Neuronal stem cell (in vitro differentiated cells): Measurements from ENCODE around the gene FBXL2.

ENCODE experiments used
- DNase-seq: peaks from one replicate; pipeline ENCODE4 v3.0.0-alpha.2; 2013; ENCODE audit warnings: low spot score
- H2AFZ ChIP-seq: one replicate; pipeline ENCODE4 v1.6.1; 2013; ENCODE audit warnings: mild to moderate bottlenecking, low read length, inconsistent platforms
- H2AK5ac ChIP-seq: 2 replicates; pipeline ENCODE4 v1.6.1; 2013; ENCODE audit warnings: low read depth, mild to moderate bottlenecking, inconsistent platforms, low read length, moderate library complexity, mixed read lengths
- H2BK120ac ChIP-seq: 2 replicates; pipeline ENCODE4 v1.6.1; 2013; ENCODE audit warnings: low read depth, mild to moderate bottlenecking, inconsistent platforms, low read length, moderate library complexity, mixed read lengths
- H2BK12ac ChIP-seq: one replicate; pipeline ENCODE4 v1.6.1; 2013; ENCODE audit warnings: low read length, inconsistent platforms
- H2BK15ac ChIP-seq: 2 replicates; pipeline ENCODE4 v1.6.1; 2013; ENCODE audit warnings: mild to moderate bottlenecking, low read length, inconsistent platforms, mixed read lengths
- H2BK5ac ChIP-seq: one replicate; pipeline ENCODE4 v1.6.1; 2013; ENCODE audit warnings: inconsistent platforms, mild to moderate bottlenecking, low read length, moderate library complexity
- H3K14ac ChIP-seq: one replicate; pipeline ENCODE4 v1.6.1; 2013; ENCODE audit warnings: low read length, inconsistent platforms
- H3K18ac ChIP-seq: 2 replicates; pipeline ENCODE4 v1.6.1; 2013; ENCODE audit warnings: low read length, inconsistent platforms
- H3K23ac ChIP-seq: 2 replicates; pipeline ENCODE4 v1.6.1; 2013; ENCODE audit warnings: low read depth, mild to moderate bottlenecking, mixed read lengths, low read length, inconsistent platforms; ENCODE audit not compliant: poor library complexity
- H3K27ac ChIP-seq: replicated peaks from 3 replicates; pipeline ENCODE4 v1.5.1; 2013; ENCODE audit warnings: low read length, inconsistent platforms
- H3K27me3 ChIP-seq, 3 experiments: 2 replicates each; pipeline ENCODE4 v1.6.1; 2013; ENCODE audit warnings: low read length in 3 of 3, mild to moderate bottlenecking in 2 of 3, inconsistent platforms in 1 of 3, low read depth in 1 of 3, mixed read lengths in 1 of 3, moderate library complexity in 1 of 3; ENCODE audit not compliant: control insufficient read depth in 3 of 3, insufficient read depth in 3 of 3
- H3K36me3 ChIP-seq, 2 donors: replicated peaks in 1 of 2; 2 replicates each; pipeline ENCODE4 v1.6.1; 2013; ENCODE audit warnings: low read length in 2 of 2; ENCODE audit not compliant: control insufficient read depth in 2 of 2, insufficient read depth in 2 of 2
- H3K4ac ChIP-seq: 2 replicates; pipeline ENCODE4 v1.6.1; 2013; ENCODE audit warnings: inconsistent platforms, mild to moderate bottlenecking, low read length, moderate library complexity
- H3K4me1 ChIP-seq, 2 donors: 1 replicate in 1 of 2; 2 replicates in 1 of 2; pipeline ENCODE4 v1.6.1; 2013; ENCODE audit warnings: low read length in 2 of 2, low read depth in 1 of 2; ENCODE audit not compliant: control insufficient read depth in 2 of 2, insufficient read depth in 1 of 2
- H3K4me2 ChIP-seq: one replicate; pipeline ENCODE4 v1.6.1; 2013; ENCODE audit warnings: mild to moderate bottlenecking, low read length, inconsistent platforms; ENCODE audit not compliant: insufficient read depth, poor library complexity, severe bottlenecking
- H3K4me3 ChIP-seq, 2 donors: 2 replicates each; pipeline ENCODE4 v1.5.1; 2013; ENCODE audit warnings: low read length in 2 of 2, mild to moderate bottlenecking in 2 of 2, inconsistent platforms in 1 of 2, moderate library complexity in 1 of 2
- H3K79me1 ChIP-seq: one replicate; pipeline ENCODE4 v1.6.1; 2013; ENCODE audit warnings: low read depth, mild to moderate bottlenecking, inconsistent platforms, low read length, moderate library complexity
- H3K9ac ChIP-seq: one replicate; pipeline ENCODE4 v1.6.1; 2013; ENCODE audit warnings: mild to moderate bottlenecking, low read depth, low read length, inconsistent platforms; ENCODE audit not compliant: poor library complexity
- H3K9me3 ChIP-seq, 2 donors: replicated peaks in 1 of 2; 2 replicates each; pipeline versions ENCODE3 to v1.6.1; 2013; ENCODE audit warnings: low read length in 2 of 2, mild to moderate bottlenecking in 2 of 2, inconsistent platforms in 1 of 2, low read depth in 1 of 2, mixed read lengths in 1 of 2, moderate library complexity in 1 of 2; ENCODE audit not compliant: control insufficient read depth in 2 of 2, insufficient read depth in 1 of 2
- H4K8ac ChIP-seq: one replicate; pipeline ENCODE4 v1.6.1; 2013; ENCODE audit warnings: low read depth, mild to moderate bottlenecking, inconsistent platforms, low read length, moderate library complexity
- H4K91ac ChIP-seq: one replicate; pipeline ENCODE4 v1.6.1; 2013; ENCODE audit warnings: low read length, low read depth, mild to moderate bottlenecking, inconsistent platforms; ENCODE audit not compliant: poor library complexity
- whole genome bisulfite sequencing, 2 donors: extraction: QIAGEN DNeasy Blood & Tissue Kit; methylation state at CpG; one replicate each; pipeline ENCODE4 v1.1.7; 2013; ENCODE audit warnings: missing lambda C conversion rate in 2 of 2, mixed read lengths in 1 of 2; ENCODE audit not compliant: insufficient read length in 2 of 2, insufficient replicate concordance in 1 of 2; ENCODE audit errors: extremely low coverage in 2 of 2; 5-methylcytosine and 5-hydroxymethylcytosine counted together

The FBXL2 gene

GRCh38 chr3:33238923-33239322, 38.3 kb upstream of the FBXL2 start:
- no CpG with 5 or more reads among the region's 1 CpG for WGBS, 2 donors
- Histone ChIP-seq H3K36me3 (no peaks in the 10 kb centered on the region), H3K79me1 (no peaks in the 10 kb centered on the region)

GRCh38 chr3:33240261-33240660, 37.0 kb upstream of the FBXL2 start:
- Histone ChIP-seq H3K4me3 (no peak overlapping the region), H3K27ac (no peak overlapping the region), H2BK12ac (no peak overlapping the region), H4K91ac (no peak overlapping the region), H3K18ac (no peak overlapping the region), H3K4me2 (no peak overlapping the region), H3K9ac (no peak overlapping the region), H3K27me3 (peaks cover 0 to 8% (median 0%) of the 10 kb centered on the region in 3 experiments), H3K36me3 (no peaks in the 10 kb centered on the region), H3K4me1 (no peaks in the 10 kb centered on the region), H2BK15ac (no peak overlapping the region), H2AFZ (no peak overlapping the region), H2AK5ac (no peak overlapping the region), H3K14ac (no peak overlapping the region), H2BK120ac (no peak overlapping the region), H3K4ac (no peak overlapping the region), H4K8ac (no peak overlapping the region), H2BK5ac (no peak overlapping the region), H3K79me1 (no peaks in the 10 kb centered on the region), H3K23ac (no peak overlapping the region), H3K9me3 (no peaks in the 10 kb centered on the region)
- no peak for DNase-seq
- WGBS, 2 donors: no CpG with 5 or more reads among the region's 1 CpG

More at GRCh38 chr3:33238923-33239322, 38.3 kb upstream of the FBXL2 start:
- Histone ChIP-seq H4K91ac (no peak overlapping the region), H4K8ac (no peak overlapping the region), H3K18ac (no peak overlapping the region), H3K9ac (no peak overlapping the region), H3K4me3 (no peak overlapping the region), H3K27ac (no peak overlapping the region), H2BK5ac (no peak overlapping the region), H3K9me3 (no peaks in the 10 kb centered on the region), H2BK15ac (no peak overlapping the region), H3K23ac (no peak overlapping the region), H2BK12ac (no peak overlapping the region), H3K4ac (no peak overlapping the region), H2AFZ (no peak overlapping the region), H2AK5ac (no peak overlapping the region), H3K4me2 (no peak overlapping the region), H3K27me3 (peaks cover 0 to 4% (median 0%) of the 10 kb centered on the region in 3 experiments), H3K4me1 (no peaks in the 10 kb centered on the region), H2BK120ac (no peak overlapping the region), H3K14ac (no peak overlapping the region)
- no peak for DNase-seq

DNA sequence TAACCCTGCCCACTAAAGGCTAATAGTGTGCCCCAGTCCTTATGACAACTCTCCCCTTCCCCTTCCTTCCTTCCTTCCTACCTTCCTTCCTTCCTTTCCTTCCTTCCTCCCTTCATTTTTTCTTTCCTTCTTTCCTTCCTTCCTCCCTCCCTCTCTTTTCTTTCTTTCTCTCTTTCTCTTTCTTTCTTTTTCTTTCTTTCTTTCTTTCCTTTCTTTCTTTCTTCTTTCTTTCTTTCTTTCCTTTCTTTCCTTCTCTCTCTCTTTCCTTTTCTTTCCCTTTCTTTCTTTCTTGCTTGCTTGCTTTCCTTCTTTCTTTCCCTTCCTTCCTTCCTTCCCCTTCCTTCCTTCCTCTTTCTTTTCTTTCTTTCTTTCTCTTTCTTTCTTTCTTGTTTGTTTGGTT, 30.5 kb upstream of the FBXL2 start:
- no peaks in the 10 kb centered on the region for H3K9me3 ChIP-seq
- no peak overlapping the region for H3K14ac ChIP-seq
- H2BK120ac ChIP-seq: no peak overlapping the region
- H3K23ac ChIP-seq: no peak overlapping the region
- peaks cover 0 to 3% (median 0%) of the 10 kb centered on the region in 3 experiments for H3K27me3 ChIP-seq
- no peaks in the 10 kb centered on the region for H3K79me1 ChIP-seq
- H3K36me3 ChIP-seq: no peaks in the 10 kb centered on the region
- no peak overlapping the region for H3K4me3 ChIP-seq
- no peak for DNase-seq
- no peak overlapping the region for H2BK15ac ChIP-seq
- no peak overlapping the region for H3K18ac ChIP-seq
- H3K27ac ChIP-seq: no peak overlapping the region
- H3K4ac ChIP-seq: no peak overlapping the region
- no peak overlapping the region for H3K4me2 ChIP-seq
- H4K8ac ChIP-seq: no peak overlapping the region
- no peak overlapping the region for H2BK5ac ChIP-seq
- H2AK5ac ChIP-seq: no peak overlapping the region
- no peaks in the 10 kb centered on the region for H3K4me1 ChIP-seq
- H2AFZ ChIP-seq: no peak overlapping the region
- H3K9ac ChIP-seq: no peak overlapping the region
- H2BK12ac ChIP-seq: no peak overlapping the region
- no peak overlapping the region for H4K91ac ChIP-seq

DNA sequence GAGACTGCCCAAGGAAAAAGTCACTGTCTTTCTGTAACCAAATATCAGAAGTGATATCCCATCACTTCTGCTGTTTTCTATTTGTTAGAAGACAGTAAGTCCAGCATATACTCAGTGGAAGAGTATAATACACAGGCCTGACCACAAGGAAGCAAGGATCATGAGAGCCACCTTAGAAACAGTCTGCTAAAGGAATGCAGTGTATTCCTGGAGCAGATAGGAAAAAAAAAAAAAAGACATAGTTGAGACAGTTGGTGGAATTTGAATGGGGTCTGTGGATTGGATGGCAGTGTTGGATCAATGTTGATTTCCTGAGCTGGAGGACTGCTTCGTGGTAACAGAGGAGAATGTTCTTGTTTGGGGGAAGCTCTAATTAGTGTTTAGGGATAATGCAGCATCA, 26.5 kb upstream of the FBXL2 start:
- H2BK15ac ChIP-seq: no peak overlapping the region
- H3K27me3 ChIP-seq: no peaks in the 10 kb centered on the region
- H3K14ac ChIP-seq: no peak overlapping the region
- H3K4ac ChIP-seq: no peak overlapping the region
- WGBS, 2 donors: no CpG with 5 or more reads among the region's 1 CpG
- no peak overlapping the region for H3K4me2 ChIP-seq
- no peak overlapping the region for H3K4me3 ChIP-seq
- no peak overlapping the region for H3K27ac ChIP-seq
- peak overlapping the region; percentile 1 for H2AFZ ChIP-seq
- H3K36me3 ChIP-seq: no peaks in the 10 kb centered on the region
- no peak overlapping the region for H2AK5ac ChIP-seq
- no peak overlapping the region for H2BK120ac ChIP-seq
- no peak overlapping the region for H2BK5ac ChIP-seq
- no peak overlapping the region for H3K18ac ChIP-seq
- no peak overlapping the region for H4K8ac ChIP-seq
- DNase-seq: no peak
- H3K9me3 ChIP-seq: no peaks in the 10 kb centered on the region
- H2BK12ac ChIP-seq: no peak overlapping the region
- H4K91ac ChIP-seq: no peak overlapping the region
- no peaks in the 10 kb centered on the region for H3K79me1 ChIP-seq
- H3K9ac ChIP-seq: no peak overlapping the region
- no peaks in the 10 kb centered on the region for H3K4me1 ChIP-seq
- H3K23ac ChIP-seq: no peak overlapping the region
